Iris pigment epithelial cell (primary cell): ENCODE results near the gene ZNF701.
A peak's percentile ranks its signal among the peaks of the same experiment; 100 is the strongest.
"Not testable (repeated sequence)": the region's sequence is repeated elsewhere in the genome, so short reads cannot be mapped to it uniquely, and the experiment has no call there.

ENCODE experiments used
- DNase-seq: peaks from one replicate; pipeline ENCODE4 v3.0.0-alpha.2; 2011; ENCODE audit warnings: low read depth

The ZNF701 gene

GRCh38 chr19:52566588-52566987 is 3.5 kb upstream of the ZNF701 start:
- peak; percentile 89 for DNase-seq

- no peak for DNase-seq
Measured at GRCh38 chr19:52567921-52568320, 2.2 kb upstream of the ZNF701 start.

GRCh38 chr19:52569638-52569999 is 468 bp upstream of the ZNF701 start:
- DNase-seq, result peak; percentile 25

GRCh38 chr19:52584736-52585440 is 14.8 kb downstream of the ZNF701 start:
- peak; percentile 34 for DNase-seq

GRCh38 chr19:52585604-52586003 is 15.5 kb downstream of the ZNF701 start:
- no peak for DNase-seq

- DNase-seq, result no peak
Measured at GRCh38 chr19:52590728-52591127, 20.6 kb downstream of the ZNF701 start.

GRCh38 chr19:52592301-52592700 is 22.2 kb downstream of the ZNF701 start:
- no peak for DNase-seq

GRCh38 chr19:52593441-52593840 is 23.4 kb downstream of the ZNF701 start:
- DNase-seq, result not testable (repeated sequence)

- DNase-seq, result no peak
Measured at GRCh38 chr19:52599241-52599640, 29.2 kb downstream of the ZNF701 start.

GRCh38 chr19:52600639-52601024 is 30.5 kb downstream of the ZNF701 start:
- peak; percentile 13 for DNase-seq

GRCh38 chr19:52601025-52601973 is 31.2 kb downstream of the ZNF701 start:
- DNase-seq, result peak; percentile 84

- DNase-seq, result peak; percentile 10
Measured at GRCh38 chr19:52601974-52602366, 31.9 kb downstream of the ZNF701 start.

GRCh38 chr19:52602941-52603340 is 32.9 kb downstream of the ZNF701 start:
- DNase-seq, result no peak

GRCh38 chr19:52603558-52604207 is 33.6 kb downstream of the ZNF701 start:
- peak; percentile 87 for DNase-seq

- DNase-seq, result no peak
Measured at GRCh38 chr19:52613299-52613906, 43.3 kb downstream of the ZNF701 start.

- no peak for DNase-seq
Measured at GRCh38 chr19:52621376-52621775, 51.3 kb downstream of the ZNF701 start.

GRCh38 chr19:52622261-52622660 is 52.2 kb downstream of the ZNF701 start:
- DNase-seq, result no peak

- DNase-seq, result no peak
Measured at GRCh38 chr19:52626915-52627314, 56.8 kb downstream of the ZNF701 start.

GRCh38 chr19:52627441-52627840 is 57.4 kb downstream of the ZNF701 start:
- DNase-seq, result not testable (repeated sequence)

- DNase-seq, result no peak
Measured at GRCh38 chr19:52635786-52636570, 65.9 kb downstream of the ZNF701 start.
